HL-60/S4 treated with phorbol 12-myristate 13-acetate at 8.2 ng/mL for 4 days and 3 days (cell line): ENCODE measurements around the gene TEAD2.

Source experiments
- in situ Hi-C: fragments of 300-500 bp; cut with MboI; formaldehyde crosslinking; loops from 2 replicates; pipeline ENCODE4 v1.15.0; 2022; ENCODE audit warnings: low sequenced_read_pairs

The TEAD2 gene

DNA sequence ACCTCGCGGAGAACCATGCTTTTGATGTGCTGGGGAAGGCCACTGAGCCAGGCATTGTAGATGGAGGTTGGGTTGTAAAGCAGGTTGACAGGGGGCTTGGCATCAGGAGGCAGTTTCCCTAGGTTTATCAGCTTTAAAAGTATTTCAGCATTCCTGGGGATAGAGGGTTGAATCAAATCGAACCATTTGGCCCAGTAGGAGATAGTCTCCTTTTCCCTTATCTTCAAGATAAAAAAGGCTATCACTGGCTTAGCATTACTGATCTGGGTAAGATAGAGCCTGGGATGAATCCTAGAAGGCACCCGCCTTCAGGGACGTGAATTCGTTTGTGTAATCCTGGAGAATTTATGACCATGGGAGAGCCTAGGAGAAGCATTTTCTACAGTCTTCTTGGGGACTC, 67.8 kb downstream of the TEAD2 start:
- in situ Hi-C loops, result no loop called here
